Karpas-422 (cell line): ENCODE data around the gene ATP5F1E. TPM values are rescaled to one million over a fixed set of nuclear protein-coding genes. Genes with fewer than 3 reads are reported as not detected.
"Not testable (repeated sequence)": the region's sequence is repeated elsewhere in the genome, so short reads cannot be mapped to it uniquely, and the experiment has no call there.

ENCODE experiments used
- DNase-seq: peaks from one replicate; pipeline ENCODE4 v3.0.0-alpha.2; 2015
- H2AFZ ChIP-seq: fragments of 200-600 bp; sonication (generic); 2 replicates; pipeline ENCODE4 v1.6.1; 2014; ENCODE audit warnings: antibody characterized with exemption, low read length, mixed read lengths
- H3K27ac ChIP-seq: fragments of 200-600 bp; sonication (generic); 2 replicates; pipeline ENCODE4 v1.5.1; 2014; ENCODE audit warnings: mild to moderate bottlenecking, low read length, moderate library complexity
- H3K27me3 ChIP-seq: fragments of 200-600 bp; sonication (generic); 2 replicates; pipeline ENCODE4 v1.6.1; 2014; ENCODE audit warnings: low read length, mixed read lengths
- H3K36me3 ChIP-seq: fragments of 200-600 bp; sonication (generic); 2 replicates; pipeline ENCODE4 v1.6.1; 2014; ENCODE audit warnings: low read length, mixed read lengths; ENCODE audit not compliant: insufficient read depth
- H3K4me1 ChIP-seq: fragments of 200-600 bp; sonication (generic); 2 replicates; pipeline ENCODE4 v1.6.1; 2014; ENCODE audit warnings: mild to moderate bottlenecking, low read length, mixed read lengths
- H3K4me2 ChIP-seq: fragments of 200-600 bp; sonication (generic); 2 replicates; pipeline ENCODE4 v1.6.1; 2014; ENCODE audit warnings: low read length, low read depth, mild to moderate bottlenecking; ENCODE audit not compliant: poor library complexity, severe bottlenecking
- H3K4me3 ChIP-seq: fragments of 200-600 bp; sonication (generic); 2 replicates; pipeline ENCODE4 v1.5.1; 2014; ENCODE audit warnings: mild to moderate bottlenecking, antibody characterized with exemption, low read length, mixed read lengths
- H3K79me2 ChIP-seq: fragments of 200-600 bp; sonication (generic); 2 replicates; pipeline ENCODE4 v1.6.1; 2014; ENCODE audit warnings: mild to moderate bottlenecking, low read length, mixed read lengths
- H3K9ac ChIP-seq: fragments of 200-600 bp; sonication (generic); 2 replicates; pipeline ENCODE4 v1.6.0; 2014; ENCODE audit warnings: low read length
- H3K9me2 ChIP-seq: fragments of 200-600 bp; sonication (generic), shearing (Covaris generic); replicated peaks from 2 replicates; pipeline ENCODE4 v1.6.0; 2014; ENCODE audit warnings: mild to moderate bottlenecking, low read length, moderate library complexity; ENCODE audit not compliant: insufficient read depth
- H3K9me3 ChIP-seq: fragments of 300-700, 200-600 bp; sonication (generic); 2 replicates; pipeline ENCODE4 v1.6.1; 2014; ENCODE audit warnings: low read length, mixed read lengths
- H4K20me1 ChIP-seq: fragments of 200-600 bp; sonication (generic); 2 replicates; pipeline ENCODE4 v1.6.1; 2014; ENCODE audit warnings: mild to moderate bottlenecking, antibody characterized with exemption, low read length, low read depth; ENCODE audit not compliant: insufficient read depth
- total RNA-seq: library from RNA; depleted of rRNA; stranded (reverse); fragments of >200 nt; shearing (Covaris generic); gene quantifications from 2 replicates; pipeline ENCODE4 v1.2.3, GENCODE V29; 2014; ENCODE audit warnings: low replicate concordance

Gene ATP5F1E
- total RNA-seq, 1 experiment from 2014 or later: 78.9 TPM

GRCh38 chr20:59042151-59042795 is 10.1 kb upstream of the ATP5F1E start, which contains the start of gene PRELID3B:
TSS of gene PRELID3B (minus strand) at chr20:59042786. CDS start at chr20:59042730, 56 bp downstream.
- Histone ChIP-seq H3K79me2 (peaks cover 53% of the 10 kb centered on the region), H3K9me3 (no peaks in the 10 kb centered on the region), H3K27me3 (no peaks in the 10 kb centered on the region), H3K4me1 (peaks cover 44% of the 10 kb centered on the region), H2AFZ (peak within 1 kb of the TSS; percentile 74; the same call in 1 of the 2 replicates), H3K4me2 (peak within 1 kb of the TSS; percentile 98), H3K27ac (peak within 1 kb of the TSS; percentile 71), H3K4me3 (peak within 1 kb of the TSS; percentile 78), H4K20me1 (peaks cover 32% of the 10 kb centered on the region), H3K36me3 (peaks cover 21% of the 10 kb centered on the region; the same call in 1 of the 2 replicates), H3K9me2 (no peaks in the 10 kb centered on the region), H3K9ac (peak within 1 kb of the TSS; percentile 96)
- DNase-seq: peak; percentile 66

GRCh38 chr20:59041487-59041886 is 9.4 kb upstream of the ATP5F1E start:
- H3K9me3 ChIP-seq, H2AFZ ChIP-seq, H3K9me2 ChIP-seq, DNase-seq, H3K27me3 ChIP-seq: not testable (repeated sequence)
- Histone ChIP-seq H3K4me3 (peak overlapping the region; percentile 78), H3K27ac (peak overlapping the region; percentile 71; the same call in 1 of the 2 replicates), H3K9ac (peak overlapping the region; percentile 96), H4K20me1 (peaks cover 32% of the 10 kb centered on the region), H3K36me3 (peaks cover 29% of the 10 kb centered on the region; the same call in 1 of the 2 replicates), H3K4me1 (peaks cover 44% of the 10 kb centered on the region), H3K4me2 (peak overlapping the region; percentile 94), H3K79me2 (peaks cover 60% of the 10 kb centered on the region)

GRCh38 chr20:59040667-59041066 is 8.5 kb upstream of the ATP5F1E start:
- Histone ChIP-seq H2AFZ (no peak overlapping the region), H3K4me2 (peak overlapping the region; percentile 94), H3K9me3 (no peaks in the 10 kb centered on the region), H3K9ac (peak overlapping the region; percentile 96; the same call in 1 of the 2 replicates), H3K27ac (no peak overlapping the region), H3K4me1 (peaks cover 45% of the 10 kb centered on the region), H3K9me2 (no peaks in the 10 kb centered on the region), H3K27me3 (no peaks in the 10 kb centered on the region), H3K4me3 (peak overlapping the region; percentile 78), H4K20me1 (peaks cover 32% of the 10 kb centered on the region), H3K36me3 (peaks cover 36% of the 10 kb centered on the region), H3K79me2 (peaks cover 62% of the 10 kb centered on the region)
- no peak for DNase-seq

- H3K27me3 ChIP-seq: no peaks in the 10 kb centered on the region
- H3K9me3 ChIP-seq: no peaks in the 10 kb centered on the region
- DNase-seq: no peak
- peaks cover 64% of the 10 kb centered on the region for H3K79me2 ChIP-seq
- H3K4me3 ChIP-seq: no peak overlapping the region
- peaks cover 32% of the 10 kb centered on the region for H4K20me1 ChIP-seq
- H3K9ac ChIP-seq: no peak overlapping the region
- H3K27ac ChIP-seq: peak overlapping the region; percentile 12; the same call in 1 of the 2 replicates
- H2AFZ ChIP-seq: no peak overlapping the region
- H3K4me2 ChIP-seq: peak overlapping the region; percentile 94
- H3K36me3 ChIP-seq: peaks cover 47% of the 10 kb centered on the region
- peaks cover 51% of the 10 kb centered on the region for H3K4me1 ChIP-seq
- no peaks in the 10 kb centered on the region for H3K9me2 ChIP-seq
Observed at GRCh38 chr20:59039233-59039632, 7.1 kb upstream of the ATP5F1E start.

- H4K20me1 ChIP-seq: peaks cover 32% of the 10 kb centered on the region
- H3K4me3 ChIP-seq: no peak overlapping the region
- H3K4me2 ChIP-seq: no peak overlapping the region
- no peak for DNase-seq
- H3K27me3 ChIP-seq: no peaks in the 10 kb centered on the region
- no peaks in the 10 kb centered on the region for H3K9me3 ChIP-seq
- no peak overlapping the region for H2AFZ ChIP-seq
- H3K9ac ChIP-seq: no peak overlapping the region
- peaks cover 57% of the 10 kb centered on the region for H3K36me3 ChIP-seq
- H3K9me2 ChIP-seq: no peaks in the 10 kb centered on the region
- H3K27ac ChIP-seq: no peak overlapping the region
- peaks cover 56% of the 10 kb centered on the region for H3K4me1 ChIP-seq
- peaks cover 68% of the 10 kb centered on the region for H3K79me2 ChIP-seq
Observed at GRCh38 chr20:59037386-59037785, 5.3 kb upstream of the ATP5F1E start.

GRCh38 chr20:59035381-59035780 is 3.2 kb upstream of the ATP5F1E start:
- H3K9me3 ChIP-seq: no peaks in the 10 kb centered on the region
- no peak for DNase-seq
- H3K4me1 ChIP-seq: peaks cover 54% of the 10 kb centered on the region
- no peak overlapping the region for H3K9ac ChIP-seq
- no peak overlapping the region for H2AFZ ChIP-seq
- no peak overlapping the region for H3K4me3 ChIP-seq
- H3K79me2 ChIP-seq: peaks cover 66% of the 10 kb centered on the region
- no peak overlapping the region for H3K27ac ChIP-seq
- peaks cover 64% of the 10 kb centered on the region for H3K36me3 ChIP-seq
- no peaks in the 10 kb centered on the region for H3K27me3 ChIP-seq
- H3K4me2 ChIP-seq: no peak overlapping the region
- H3K9me2 ChIP-seq: no peaks in the 10 kb centered on the region
- peaks cover 31% of the 10 kb centered on the region for H4K20me1 ChIP-seq

GRCh38 chr20:59033616-59034165 is 1.6 kb upstream of the ATP5F1E start:
- no peak for DNase-seq
- no peak overlapping the region for H2AFZ ChIP-seq
- peaks cover 20% of the 10 kb centered on the region for H4K20me1 ChIP-seq
- H3K4me2 ChIP-seq: peak overlapping the region; percentile 96
- H3K27me3 ChIP-seq: no peaks in the 10 kb centered on the region
- peaks cover 66% of the 10 kb centered on the region for H3K79me2 ChIP-seq
- no peaks in the 10 kb centered on the region for H3K9me3 ChIP-seq
- peak overlapping the region; percentile 81 for H3K27ac ChIP-seq
- no peaks in the 10 kb centered on the region for H3K9me2 ChIP-seq
- peak overlapping the region; percentile 80 for H3K9ac ChIP-seq
- H3K36me3 ChIP-seq: peaks cover 73% of the 10 kb centered on the region
- H3K4me3 ChIP-seq: peak overlapping the region; percentile 69; the same call in 1 of the 2 replicates
- H3K4me1 ChIP-seq: peaks cover 56% of the 10 kb centered on the region

- peak overlapping the region; percentile 69 for H3K4me3 ChIP-seq
- peaks cover 73% of the 10 kb centered on the region for H3K36me3 ChIP-seq
- no peak overlapping the region for H2AFZ ChIP-seq
- H3K9ac ChIP-seq: peak overlapping the region; percentile 80
- H3K79me2 ChIP-seq: peaks cover 66% of the 10 kb centered on the region
- H3K27me3 ChIP-seq: no peaks in the 10 kb centered on the region
- no peaks in the 10 kb centered on the region for H3K9me3 ChIP-seq
- H4K20me1 ChIP-seq: peaks cover 17% of the 10 kb centered on the region
- H3K27ac ChIP-seq: peak overlapping the region; percentile 81
- H3K9me2 ChIP-seq: no peaks in the 10 kb centered on the region
- peaks cover 58% of the 10 kb centered on the region for H3K4me1 ChIP-seq
- H3K4me2 ChIP-seq: peak overlapping the region; percentile 96
- DNase-seq: no peak
Observed at GRCh38 chr20:59033093-59033492, 958 bp upstream of the ATP5F1E start.
